Prostate gland (tissue), 2 donors: Measurements from ENCODE around the gene IQCE. TPM values are rescaled to one million over a fixed set of nuclear protein-coding genes. Genes with fewer than 3 reads are reported as not detected.
"Not testable (repeated sequence)": the region's sequence is repeated elsewhere in the genome, so short reads cannot be mapped to it uniquely, and the experiment has no call there.

Experiments
- DNase-seq: peaks from one replicate; pipeline ENCODE4 v3.0.0-alpha.2; 2019; ENCODE audit warnings: low spot score
- H3K27ac ChIP-seq, 2 donors: fragments of 200-600 bp; sonication (generic); 2 replicates each; pipeline ENCODE4 v1.5.1; 2017 to 2019
- H3K27me3 ChIP-seq: fragments of 200-600 bp; sonication (generic); replicated peaks from 2 replicates; pipeline ENCODE4 v1.5.1; 2019; ENCODE audit not compliant: insufficient read depth
- H3K36me3 ChIP-seq, 2 donors: fragments of 200-600 bp; sonication (generic); 1 replicate in 1 of 2; 2 replicates in 1 of 2; pipeline versions ENCODE4 v1.5.1 to v1.8.1; 2017 to 2019
- H3K4me1 ChIP-seq: fragments of 200-600 bp; sonication (generic); replicated peaks from 2 replicates; pipeline ENCODE4 v1.5.1; 2019
- H3K4me3 ChIP-seq, 2 donors: fragments of 200-600 bp; sonication (generic); 2 replicates each; pipeline ENCODE4 v1.5.1; 2017 to 2019
- H3K9me3 ChIP-seq: fragments of 200-600 bp; sonication (generic); 2 replicates; pipeline ENCODE4 v1.5.1; 2017
- POLR2A ChIP-seq: fragments of 450-650 bp; IDR thresholded peaks from one replicate; pipeline ENCODE4 v1.6.1; 2016; ENCODE audit warnings: antibody characterized with exemption, mild to moderate bottlenecking
- POLR2AphosphoS5 ChIP-seq: sonication (generic); formaldehyde crosslinking; IDR thresholded peaks from one replicate; pipeline ENCODE4 v1.6.1; 2017; ENCODE audit warnings: antibody characterized with exemption
- WGBS: methylation state at CpG from one replicate; pipeline ENCODE4 v1.1.5; 2018; 5-methylcytosine and 5-hydroxymethylcytosine counted together
- intact Hi-C: fragments of 100-400 bp; cut with DNase I; formaldehyde crosslinking; loops from one replicate; pipeline ENCODE4 v1.14.2; 2022
- total RNA-seq, 2 donors: library from RNA; depleted of rRNA; stranded (reverse); fragments of >200 nt; gene quantifications; one replicate each; pipeline ENCODE4 v1.1.0, GENCODE V29; 2016
- TF ChIP-seq, protein P1 (sequence below), 4 experiments: fragments of 200-600 bp in 2 of 4; fragments of 450-650 bp in 2 of 4; sonication (generic) in 2 of 4; IDR thresholded peaks; 1 replicate in 3 of 4; 2 replicates in 1 of 4; pipeline ENCODE4 v1.5.1; 2016 to 2019; ENCODE audit warnings: antibody characterized with exemption in 4 of 4, mild to moderate bottlenecking in 2 of 4, moderate library complexity in 2 of 4

IQCE gene
- total RNA-seq, 2 donors from 2014 or later: 20.2 to 41.9 TPM

DNA sequence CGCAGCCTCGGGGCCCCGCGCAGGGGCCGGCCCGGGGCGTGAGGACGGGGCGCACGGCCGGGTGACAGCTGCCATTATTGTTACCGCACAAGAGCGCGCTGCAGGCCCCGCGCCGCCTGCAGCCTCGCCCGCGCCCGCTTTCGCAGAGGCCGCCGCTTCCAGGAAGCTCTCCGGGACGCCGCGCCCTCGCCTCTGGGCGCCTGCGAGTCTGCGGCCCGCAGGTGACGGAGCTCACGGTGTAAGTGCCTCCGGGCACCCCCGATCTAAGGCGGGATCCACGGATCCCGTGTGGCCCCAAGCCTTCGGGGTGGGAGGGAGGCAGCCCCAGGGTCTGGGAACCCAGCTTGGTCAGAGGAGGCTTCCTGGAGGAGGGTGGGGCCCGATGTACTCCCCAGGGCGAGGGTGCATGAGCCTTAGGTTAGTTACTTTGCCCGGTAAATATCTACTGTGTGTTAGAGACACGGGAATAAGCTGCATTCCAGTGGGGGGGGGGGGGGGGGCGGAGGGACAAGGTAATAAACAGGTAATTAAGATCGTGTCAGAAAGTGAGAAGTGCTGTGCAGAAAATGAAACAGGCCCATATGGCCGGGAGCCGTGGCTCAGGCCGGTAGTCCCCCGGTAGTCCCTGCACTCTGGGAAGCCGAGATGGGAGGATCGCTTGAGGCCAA is 638 bp downstream of the IQCE start:
- H3K4me1 ChIP-seq: peaks cover 5% of the 10 kb centered on the region
- WGBS: 27% methylated on average over 10 of the region's 53 CpGs
- TF ChIP-seq, protein P1, sequence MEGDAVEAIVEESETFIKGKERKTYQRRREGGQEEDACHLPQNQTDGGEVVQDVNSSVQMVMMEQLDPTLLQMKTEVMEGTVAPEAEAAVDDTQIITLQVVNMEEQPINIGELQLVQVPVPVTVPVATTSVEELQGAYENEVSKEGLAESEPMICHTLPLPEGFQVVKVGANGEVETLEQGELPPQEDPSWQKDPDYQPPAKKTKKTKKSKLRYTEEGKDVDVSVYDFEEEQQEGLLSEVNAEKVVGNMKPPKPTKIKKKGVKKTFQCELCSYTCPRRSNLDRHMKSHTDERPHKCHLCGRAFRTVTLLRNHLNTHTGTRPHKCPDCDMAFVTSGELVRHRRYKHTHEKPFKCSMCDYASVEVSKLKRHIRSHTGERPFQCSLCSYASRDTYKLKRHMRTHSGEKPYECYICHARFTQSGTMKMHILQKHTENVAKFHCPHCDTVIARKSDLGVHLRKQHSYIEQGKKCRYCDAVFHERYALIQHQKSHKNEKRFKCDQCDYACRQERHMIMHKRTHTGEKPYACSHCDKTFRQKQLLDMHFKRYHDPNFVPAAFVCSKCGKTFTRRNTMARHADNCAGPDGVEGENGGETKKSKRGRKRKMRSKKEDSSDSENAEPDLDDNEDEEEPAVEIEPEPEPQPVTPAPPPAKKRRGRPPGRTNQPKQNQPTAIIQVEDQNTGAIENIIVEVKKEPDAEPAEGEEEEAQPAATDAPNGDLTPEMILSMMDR (IDR thresholded peaks at IDR 0.05): no peak
- no peak for TF ChIP-seq POLR2AphosphoS5
- TF ChIP-seq POLR2A: no peak
- H3K27me3 ChIP-seq: no peaks in the 10 kb centered on the region
- intact Hi-C loops: no loop called here
- no peak for DNase-seq
- H3K36me3 ChIP-seq: no peaks in the 10 kb centered on the region
- H3K9me3 ChIP-seq: no peaks in the 10 kb centered on the region
- H3K27ac ChIP-seq: peak overlapping the region; percentile 57 to 61
- peak overlapping the region; percentile 86 to 92 for H3K4me3 ChIP-seq

DNA sequence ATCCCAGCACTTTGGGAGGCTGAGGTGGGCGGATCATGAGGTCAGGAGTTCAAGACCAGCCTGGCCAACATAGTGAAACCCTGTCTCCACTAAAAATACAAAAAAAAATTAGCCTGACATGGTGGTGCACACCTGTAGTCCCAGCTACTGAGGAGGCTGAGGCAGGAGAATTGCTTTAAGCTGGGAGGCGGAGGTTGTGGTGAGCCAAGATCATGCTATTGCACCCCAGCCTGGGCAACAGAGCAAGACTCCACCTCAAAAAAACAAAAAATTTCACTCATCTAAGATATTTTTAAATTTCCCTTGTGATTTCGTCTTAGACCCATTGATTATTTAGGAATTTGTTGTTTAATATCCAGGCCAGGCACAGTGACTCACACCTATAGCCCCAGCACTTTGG is 5.2 kb downstream of the IQCE start:
- intact Hi-C loops, DNase-seq: not testable (repeated sequence)

DNA sequence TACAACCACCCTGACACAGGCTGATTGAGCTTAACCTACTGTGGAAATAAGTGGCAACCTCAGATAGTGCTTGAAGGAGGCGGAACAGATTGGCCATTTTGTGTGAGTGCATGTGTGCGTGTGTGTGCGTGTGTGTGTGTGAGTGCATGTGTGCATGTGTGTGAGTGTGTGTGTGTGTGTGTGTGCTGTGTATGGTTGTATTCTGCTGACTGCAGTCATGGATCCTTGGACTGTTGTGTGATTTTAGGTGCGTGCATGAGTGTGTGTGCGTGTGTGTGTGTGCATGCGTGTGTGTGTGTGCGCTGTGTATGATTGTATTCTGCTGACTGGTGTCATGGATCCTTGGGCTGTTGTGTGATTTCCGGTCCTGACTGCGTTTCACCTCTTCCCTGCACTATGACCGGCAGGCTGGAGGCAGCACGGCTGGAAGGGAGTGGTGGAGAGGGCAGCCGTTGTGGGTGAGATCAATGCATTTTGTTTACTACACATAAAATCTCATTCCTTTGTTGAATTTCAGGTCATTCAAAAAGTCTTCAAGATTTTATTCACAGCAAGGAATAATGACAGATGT is 6.3 kb downstream of the IQCE start:
- Histone ChIP-seq H3K27me3 (no peaks in the 10 kb centered on the region), H3K4me1 (peaks cover 2% of the 10 kb centered on the region), H3K27ac (no peak overlapping the region), H3K4me3 (no peak overlapping the region), H3K9me3 (no peaks in the 10 kb centered on the region), H3K36me3 (no peaks in the 10 kb centered on the region)
- intact Hi-C loops: loop anchor here (5.0 kb wide), 1 partner anchor 117 kb away; no protein-coding TSS in a partner anchor
- TF ChIP-seq POLR2A (no peak), POLR2AphosphoS5 (no peak)
- TF ChIP-seq, protein P1 (IDR thresholded peaks at IDR 0.05): no peak
- no peak for DNase-seq
- whole genome bisulfite sequencing: 83% methylated on average over 12 of the region's 12 CpGs

More for the DNA sequence above, 5.2 kb downstream of the IQCE start:
- not testable (repeated sequence) for H3K36me3 ChIP-seq, H3K4me3 ChIP-seq, H3K27ac ChIP-seq, H3K9me3 ChIP-seq, H3K4me1 ChIP-seq, H3K27me3 ChIP-seq
- WGBS: 98% methylated on average over 3 of the region's 3 CpGs

DNA sequence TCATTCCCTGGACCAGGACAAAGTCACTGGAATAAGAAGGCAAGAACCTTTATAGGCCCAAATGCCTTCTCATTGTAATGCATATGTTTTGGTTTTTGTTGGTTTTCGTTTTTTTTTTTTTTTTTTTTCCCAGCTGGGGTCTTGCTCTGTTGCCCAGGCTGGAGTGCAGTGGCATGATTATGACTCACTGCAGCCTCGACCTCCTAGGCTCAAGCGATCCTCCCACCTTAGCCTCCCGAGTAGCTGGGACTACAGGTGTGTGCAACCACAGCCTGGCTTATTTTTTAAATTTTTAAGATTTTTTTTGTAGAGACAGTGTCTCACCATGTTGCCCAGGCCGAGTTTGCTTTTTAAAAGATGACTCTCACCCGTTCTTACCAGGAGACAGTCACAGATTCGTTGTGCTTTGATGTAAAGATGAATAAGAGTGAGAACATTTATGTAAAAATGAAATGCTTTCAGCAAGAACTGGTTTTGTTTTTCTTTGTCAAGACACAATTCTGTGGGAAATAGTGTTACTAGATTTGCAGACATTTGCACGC is 7.6 kb downstream of the IQCE start:
- no peaks in the 10 kb centered on the region for H3K4me1 ChIP-seq
- intact Hi-C loops: loop anchor here (5.0 kb wide), 1 partner anchor 116 kb away; no protein-coding TSS in a partner anchor
- H3K9me3 ChIP-seq: no peaks in the 10 kb centered on the region
- whole genome bisulfite sequencing: 79% methylated on average over 8 of the region's 8 CpGs
- no peak overlapping the region for H3K4me3 ChIP-seq
- H3K36me3 ChIP-seq: no peaks in the 10 kb centered on the region
- H3K27ac ChIP-seq: no peak overlapping the region
- TF ChIP-seq, protein P1 (IDR thresholded peaks at IDR 0.05): no peak
- TF ChIP-seq POLR2A (no peak), POLR2AphosphoS5 (no peak)
- DNase-seq: no peak
- no peaks in the 10 kb centered on the region for H3K27me3 ChIP-seq

DNA sequence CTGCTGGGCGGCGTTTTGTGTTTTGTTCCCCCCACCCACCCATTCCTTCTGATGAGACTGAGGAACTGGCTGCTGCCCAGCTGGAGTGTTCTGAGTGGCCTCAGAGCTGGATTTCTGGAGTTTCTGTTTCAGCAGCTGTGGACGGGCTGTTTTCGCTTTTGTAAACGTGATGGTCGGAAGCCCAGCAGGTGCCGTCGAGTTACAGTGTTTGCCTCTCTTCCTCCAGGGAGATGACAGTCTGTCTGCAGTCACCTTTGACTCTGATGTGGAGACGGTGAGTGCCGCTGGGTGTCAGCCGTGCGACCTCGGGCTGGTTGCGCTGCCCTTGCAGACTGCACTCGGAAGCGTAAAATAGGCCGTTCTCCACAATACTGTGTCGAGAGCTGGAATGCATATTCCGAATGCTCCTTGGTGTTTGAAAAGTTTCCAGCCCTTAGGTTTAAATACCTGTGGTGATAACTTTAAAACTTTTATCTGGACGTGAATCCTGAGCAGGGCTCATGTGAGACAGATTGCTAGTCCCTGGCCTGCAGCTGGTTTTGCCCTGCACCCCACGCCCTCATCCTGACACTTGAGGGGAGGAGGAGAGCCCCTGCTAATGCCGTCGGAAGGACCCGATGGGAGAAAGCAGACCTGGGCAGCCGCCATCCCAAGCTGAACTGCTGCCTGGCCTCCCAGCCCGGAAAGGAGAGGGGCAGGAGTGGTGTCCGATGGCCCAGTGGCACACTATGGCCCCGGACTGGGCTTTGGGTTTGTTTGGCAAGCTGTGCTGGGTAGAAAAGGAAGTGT is 8.3 kb downstream of the IQCE start:
- Histone ChIP-seq H3K36me3 (no peaks in the 10 kb centered on the region), H3K4me3 (no peak overlapping the region), H3K9me3 (no peaks in the 10 kb centered on the region), H3K27ac (no peak overlapping the region), H3K27me3 (no peaks in the 10 kb centered on the region), H3K4me1 (no peaks in the 10 kb centered on the region)
- no peak for TF ChIP-seq POLR2A
- TF ChIP-seq, protein P1 (IDR thresholded peaks at IDR 0.05): no peak
- TF ChIP-seq POLR2AphosphoS5: no peak
- no peak for DNase-seq
- intact Hi-C loops: loop anchor here (5.0 kb wide), 1 partner anchor 115 kb away; no protein-coding TSS in a partner anchor
- WGBS: 60% methylated on average over 28 of the region's 28 CpGs
